Adrenal gland (tissue), 5 donors: ENCODE results near the gene USP22.

Experiments used
- CTCF ChIP-seq, 6 experiments: fragments of 450-650 bp in 4 of 6; fragments of 200-600 bp in 2 of 6; sonication (generic) in 1 of 6; IDR thresholded peaks; 1 replicate in 5 of 6; 2 replicates in 1 of 6; pipeline versions ENCODE4 v1.5.1 to v1.8.0; 2016 to 2021; ENCODE audit warnings: antibody characterized with exemption in 6 of 6, mild to moderate bottlenecking in 2 of 6, moderate library complexity in 1 of 6
- POLR2A ChIP-seq, 2 donors: fragments of 450-650 bp; IDR thresholded peaks; one replicate each; pipeline ENCODE4 v1.6.1; 2017; ENCODE audit warnings: antibody characterized with exemption in 2 of 2, mild to moderate bottlenecking in 2 of 2, moderate library complexity in 1 of 2
- donor health status: DM: no; HTN: no; CAD: no.

GRCh38 chr17:21025451-21025850 lies 17.4 kb downstream of the USP22 start:
- no peak for TF ChIP-seq CTCF (IDR thresholded peaks at IDR 0.05)
- no peak for TF ChIP-seq POLR2A (IDR thresholded peaks at IDR 0.05)
